ENCODE data around the gene ZMYM4. TPM values are rescaled to one million over a fixed set of nuclear protein-coding genes. Genes with fewer than 3 reads are reported as not detected.
"Not testable (repeated sequence)": the region's sequence is repeated elsewhere in the genome, so short reads cannot be mapped to it uniquely, and the experiment has no call there.

ZMYM4 gene
- total and polyA plus RNA-seq, 12 donors: 14.7 to 59.2 (median 38.7) TPM

- Histone ChIP-seq H3K36me3 (replicated peaks in 1 of 2) (peaks cover 0 to 28% of the 10 kb centered on the region in 2 donors), H3K27me3 (no peaks in the 10 kb centered on the region), H3K4me1 (replicated peaks in 1 of 2) (peaks cover 0 to 4% of the 10 kb centered on the region in 2 donors), H3K4me3 (no peak overlapping the region), H3K27ac (no peak overlapping the region), H3K9me3 (replicated peaks in 1 of 3) (no peaks in the 10 kb centered on the region)
- DNase-seq: no peak
- 90 to 98% (median 95%) methylated on average over 5 of the region's 5 CpGs for WGBS, 4 donors
- no peak for TF ChIP-seq POLR2A (IDR thresholded peaks at IDR 0.05)
- no peak for TF ChIP-seq CTCF (IDR thresholded peaks at IDR 0.05)
- intact Hi-C loops (cut with DNase I): no loop called here
These were observed 193.6 kb downstream of the ZMYM4 start for GRCh38 chr1:35461966-35462651.

- H3K27ac ChIP-seq: no peak overlapping the region
- no peak for TF ChIP-seq CTCF (IDR thresholded peaks at IDR 0.05)
- TF ChIP-seq POLR2A (IDR thresholded peaks at IDR 0.05): no peak
- intact Hi-C loops (cut with DNase I): no loop called here
- H3K36me3 ChIP-seq (replicated peaks in 1 of 2): peaks cover 0 to 28% of the 10 kb centered on the region in 2 donors
- no peak overlapping the region for H3K4me3 ChIP-seq
- 61 to 79% (median 68%) methylated on average over 2 of the region's 2 CpGs for WGBS, 4 donors
- H3K27me3 ChIP-seq: no peaks in the 10 kb centered on the region
- peaks cover 0 to 4% of the 10 kb centered on the region in 2 donors for H3K4me1 ChIP-seq (replicated peaks in 1 of 2)
- DNase-seq: no peak
- H3K9me3 ChIP-seq (replicated peaks in 1 of 3): no peaks in the 10 kb centered on the region
These were observed 194.7 kb downstream of the ZMYM4 start for GRCh38 chr1:35463232-35463631.

GRCh38 chr1:35463749-35464148 lies 195.2 kb downstream of the ZMYM4 start:
- H3K27me3 ChIP-seq; DNase-seq; intact Hi-C loops (cut with DNase I); H3K27ac ChIP-seq; H3K9me3 ChIP-seq (replicated peaks in 1 of 3); H3K4me3 ChIP-seq; H3K4me1 ChIP-seq (replicated peaks in 1 of 2): not testable (repeated sequence)
- WGBS, 4 donors: 91 to 97% (median 94%) methylated on average over 2 of the region's 2 CpGs
- peaks cover 0 to 28% of the 10 kb centered on the region in 2 donors for H3K36me3 ChIP-seq (replicated peaks in 1 of 2)

GRCh38 chr1:35466120-35466519 lies 197.6 kb downstream of the ZMYM4 start:
- Histone ChIP-seq H3K9me3 (replicated peaks in 1 of 3) (no peaks in the 10 kb centered on the region), H3K27ac (no peak overlapping the region), H3K36me3 (replicated peaks in 1 of 2) (peaks cover 0 to 38% of the 10 kb centered on the region in 2 donors), H3K4me3 (no peak overlapping the region), H3K27me3 (no peaks in the 10 kb centered on the region), H3K4me1 (replicated peaks in 1 of 2) (no peaks in the 10 kb centered on the region)
- WGBS, 4 donors: 91 to 100% (median 93%) methylated on average over 1 of the region's 1 CpG
- no peak for DNase-seq
- intact Hi-C loops (cut with DNase I): no loop called here
- no peak for TF ChIP-seq CTCF (IDR thresholded peaks at IDR 0.05)
- no peak for TF ChIP-seq POLR2A (IDR thresholded peaks at IDR 0.05)

Data from adrenal gland (tissue), 12 donors.